HG03521 (cell line): ENCODE data around the gene SH2D3A.

Experiments used
- ATAC-seq: cut with Tn5 transposase; IDR thresholded peaks from one replicate; pipeline ENCODE4 v1.9.1; 2021; ENCODE audit warnings: mild to moderate bottlenecking, moderate library complexity; ENCODE audit not compliant: unreplicated experiment

The SH2D3A gene

DNA sequence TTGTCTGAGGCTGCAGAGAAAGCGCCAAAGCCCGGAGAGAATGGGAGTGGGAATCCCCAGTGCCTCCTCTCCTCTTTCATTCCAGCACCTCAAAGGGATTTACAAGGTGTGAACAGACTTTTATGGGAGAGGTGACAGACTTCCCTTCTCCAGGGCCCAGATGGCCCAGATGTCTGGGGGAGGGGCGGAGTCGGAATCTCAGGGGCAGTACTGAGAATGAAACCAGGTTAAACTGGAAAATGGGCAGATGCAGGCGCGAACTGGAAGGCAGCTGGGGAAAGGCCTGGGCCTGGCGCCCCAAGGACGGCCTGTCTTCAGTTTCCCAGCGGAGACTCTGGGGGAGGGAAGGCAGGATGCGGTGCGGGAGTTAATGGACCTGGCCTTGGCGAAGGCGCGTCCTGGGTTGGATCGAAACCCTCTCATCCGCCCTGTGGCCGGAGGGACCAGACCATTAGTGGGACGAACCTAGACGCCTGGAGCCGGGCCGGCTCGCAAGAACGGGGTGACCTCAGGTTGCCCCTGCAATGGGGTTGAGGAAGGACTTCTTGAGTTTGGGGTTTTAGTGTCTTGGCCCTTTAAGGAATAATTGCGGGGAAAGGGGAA lies 28.3 kb downstream of the SH2D3A start:
- no peak for ATAC-seq

DNA sequence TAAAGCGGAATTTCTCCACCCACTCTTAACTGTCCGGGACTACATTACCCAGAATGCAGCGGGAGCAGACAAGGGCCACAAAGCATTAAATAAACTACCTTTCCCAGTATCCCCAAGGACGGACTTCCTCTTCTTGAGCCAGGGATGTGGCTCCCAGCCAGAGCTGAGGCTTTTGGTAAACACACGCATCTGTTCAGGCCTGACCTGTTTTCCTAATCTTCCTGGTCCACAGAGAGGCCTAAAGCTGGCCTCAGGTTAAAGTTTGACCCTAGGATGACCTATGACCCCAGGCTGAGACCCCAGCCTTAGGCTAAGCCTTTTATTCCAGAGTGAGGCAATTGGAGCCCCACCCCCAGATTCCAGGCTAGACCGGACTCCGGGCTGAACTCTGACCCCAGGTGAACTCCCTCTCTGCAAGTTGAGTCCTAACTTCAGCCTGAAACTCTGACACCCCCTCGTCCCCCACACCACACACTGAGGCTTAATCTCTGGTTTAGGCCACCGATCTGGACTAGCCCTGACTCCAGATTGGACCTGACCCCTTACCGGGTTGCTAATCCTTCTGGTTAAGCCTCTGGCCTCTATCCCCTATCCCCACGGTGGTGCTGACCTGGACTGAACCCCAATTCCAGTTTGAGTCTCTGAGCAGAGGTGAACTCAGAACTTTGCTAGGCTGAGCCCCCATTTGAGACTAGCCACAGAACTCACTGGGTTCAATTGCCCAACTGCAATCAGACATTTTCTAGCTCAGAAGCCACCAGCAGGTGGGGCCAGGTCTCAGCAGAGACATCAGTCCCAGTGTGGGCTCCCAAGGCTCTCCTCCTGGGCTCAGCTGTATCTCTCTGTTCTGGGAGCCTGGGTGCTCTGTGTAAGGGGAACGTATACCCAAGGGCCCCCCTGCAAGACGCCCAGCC lies 29.1 kb downstream of the SH2D3A start:
- peak; percentile 1 for ATAC-seq

DNA sequence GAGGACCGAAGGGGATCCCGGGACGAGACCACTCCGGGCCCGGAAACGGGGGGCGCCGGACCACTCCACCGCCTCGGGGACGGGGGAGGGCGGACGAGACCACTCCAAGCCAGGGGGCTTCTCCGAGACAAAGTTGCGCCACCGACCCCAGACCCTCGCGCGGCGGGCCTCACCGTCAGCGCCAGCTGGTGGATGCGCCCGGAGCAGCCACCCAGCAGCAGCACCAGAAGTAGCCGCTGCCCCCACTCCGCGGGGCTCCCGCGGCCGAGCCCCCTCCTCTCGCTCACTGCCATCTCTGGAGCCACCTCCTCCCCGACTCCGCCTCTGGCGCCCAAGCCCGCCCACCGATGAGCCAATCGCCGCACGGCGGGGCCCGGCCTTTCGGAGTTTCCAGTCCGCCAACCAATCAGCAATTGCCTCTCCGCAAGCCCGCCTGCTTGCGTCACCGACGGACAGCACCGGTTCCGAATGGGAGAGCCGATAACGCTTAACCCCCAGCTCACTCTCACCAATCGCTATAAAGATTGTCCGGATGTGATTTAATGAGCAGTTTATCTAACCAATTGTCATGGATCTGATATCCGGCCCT lies 29.9 kb downstream of the SH2D3A start, which contains the start of gene GPR108:
Gene GPR108, minus strand, starts transcription at position 297 of the 589 bp plus-strand sequence. Its CDS starts 4 bp downstream, at position 293.
- ATAC-seq = peak; percentile 57

DNA sequence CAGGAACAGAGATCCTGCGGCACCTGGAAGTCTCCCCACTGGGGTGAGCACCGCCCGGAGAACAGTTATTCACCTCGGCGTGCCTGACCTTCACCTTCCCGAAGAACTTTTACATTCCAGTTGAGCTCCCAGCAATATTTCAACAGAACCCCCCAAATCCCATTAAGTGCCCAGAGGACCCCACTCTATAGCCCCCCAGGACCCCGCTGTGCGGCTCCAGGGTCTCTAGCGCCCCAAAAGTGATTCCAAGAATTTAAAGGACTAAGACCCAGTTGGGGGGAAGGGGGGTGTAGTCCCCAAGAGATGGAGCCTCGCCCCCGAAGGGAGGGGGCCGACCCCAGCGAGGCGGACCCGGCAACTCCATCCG lies 30.3 kb downstream of the SH2D3A start:
- ATAC-seq = no peak

DNA sequence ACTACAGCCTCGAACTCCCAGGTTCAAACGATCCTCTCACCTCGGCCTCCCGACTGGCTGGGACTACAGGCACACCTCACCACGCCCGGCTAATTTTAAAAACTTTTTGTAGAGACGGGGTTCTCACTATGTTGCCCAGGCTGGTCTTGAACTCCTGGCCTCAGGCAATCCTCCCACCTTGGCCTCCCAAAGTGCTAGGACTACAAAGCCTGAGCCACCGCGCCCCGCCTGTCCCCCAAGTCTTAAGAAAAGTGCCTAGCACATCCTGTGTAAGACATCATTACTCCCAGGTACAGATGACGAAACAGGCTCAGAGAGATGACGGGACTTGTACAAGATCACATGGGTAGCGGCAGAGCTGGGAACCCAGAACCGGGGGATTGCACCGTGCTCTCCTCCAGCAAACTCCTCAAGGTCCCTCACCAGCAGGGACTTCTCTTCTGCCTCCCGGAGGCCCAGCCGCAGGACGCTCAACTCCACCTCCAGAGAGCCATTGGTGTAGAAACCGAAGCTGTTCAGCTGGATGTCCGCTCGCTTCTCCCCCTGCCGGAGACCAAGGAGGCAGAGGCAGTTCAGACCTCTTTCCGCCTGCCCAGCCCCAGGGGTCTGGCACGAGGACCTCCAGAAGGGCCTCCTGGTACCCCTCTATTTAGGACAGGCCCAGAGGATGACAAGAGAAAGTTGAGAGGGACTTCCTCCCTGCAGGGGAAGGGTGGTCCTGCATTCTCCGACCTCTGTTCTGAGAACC lies 30.9 kb downstream of the SH2D3A start:
- no peak for ATAC-seq

DNA sequence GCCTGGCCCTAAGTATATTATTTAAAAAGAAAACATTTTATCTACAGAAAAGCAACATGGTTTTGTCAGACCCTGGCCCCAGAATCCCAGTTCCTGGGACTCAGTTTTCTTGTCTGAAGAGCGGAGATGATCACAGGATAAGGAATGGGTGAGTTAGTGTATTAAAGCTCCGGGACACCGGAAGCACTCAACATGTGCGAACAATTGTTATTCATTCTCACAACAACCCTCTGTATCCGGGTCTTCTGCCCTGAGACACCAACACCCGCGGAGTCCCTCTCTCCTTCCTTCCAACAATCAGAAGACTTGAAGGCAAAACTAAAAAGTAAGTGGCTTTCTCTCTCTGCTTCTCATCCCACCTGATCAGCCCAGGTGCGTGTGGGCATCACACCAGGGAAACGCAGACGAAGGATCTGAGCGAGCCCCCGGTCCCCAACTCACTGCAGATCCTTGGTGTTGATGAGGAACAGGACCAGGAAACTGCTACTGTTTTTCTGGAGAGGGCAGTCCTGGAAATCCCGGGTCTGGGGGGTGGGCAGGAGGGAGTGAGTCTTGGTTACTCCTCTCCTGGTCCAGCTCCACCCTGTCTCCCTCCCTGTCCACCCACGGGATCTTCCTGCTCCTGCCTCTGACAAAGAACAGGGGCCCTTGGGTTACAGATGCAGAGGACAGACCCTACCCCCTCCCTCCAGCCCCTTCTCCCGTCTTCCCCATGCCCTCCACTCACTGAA lies 31.9 kb downstream of the SH2D3A start:
- no peak for ATAC-seq

DNA sequence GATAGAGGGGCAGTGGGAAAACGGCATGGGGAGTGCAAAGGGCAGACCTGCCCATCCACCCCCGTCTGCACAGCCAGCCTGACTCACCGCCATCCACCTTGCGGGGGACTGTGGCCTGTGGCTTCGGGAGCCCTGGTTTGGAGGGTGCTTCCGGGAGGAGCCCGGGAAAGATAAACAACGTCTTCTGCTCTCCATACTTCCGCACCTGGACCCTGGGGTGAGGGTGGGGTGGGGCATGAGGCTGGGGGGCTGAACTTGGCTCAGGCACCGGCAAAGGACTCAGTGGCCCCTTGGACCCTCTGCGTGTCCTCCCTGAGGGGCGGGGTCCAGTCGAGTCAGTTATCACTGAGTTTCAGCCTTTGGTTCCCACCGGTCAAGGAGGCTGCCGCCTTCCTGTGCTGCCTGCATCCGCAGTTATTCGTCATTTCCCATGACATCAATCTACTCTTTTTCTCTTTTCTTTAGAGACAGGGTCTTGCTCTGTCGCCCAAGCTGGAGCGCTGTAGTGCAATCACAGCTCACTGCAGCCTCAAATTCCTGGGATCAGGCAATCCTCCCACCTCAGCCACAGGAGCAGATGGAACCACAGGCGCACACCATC lies 33.0 kb downstream of the SH2D3A start:
- no peak for ATAC-seq

DNA sequence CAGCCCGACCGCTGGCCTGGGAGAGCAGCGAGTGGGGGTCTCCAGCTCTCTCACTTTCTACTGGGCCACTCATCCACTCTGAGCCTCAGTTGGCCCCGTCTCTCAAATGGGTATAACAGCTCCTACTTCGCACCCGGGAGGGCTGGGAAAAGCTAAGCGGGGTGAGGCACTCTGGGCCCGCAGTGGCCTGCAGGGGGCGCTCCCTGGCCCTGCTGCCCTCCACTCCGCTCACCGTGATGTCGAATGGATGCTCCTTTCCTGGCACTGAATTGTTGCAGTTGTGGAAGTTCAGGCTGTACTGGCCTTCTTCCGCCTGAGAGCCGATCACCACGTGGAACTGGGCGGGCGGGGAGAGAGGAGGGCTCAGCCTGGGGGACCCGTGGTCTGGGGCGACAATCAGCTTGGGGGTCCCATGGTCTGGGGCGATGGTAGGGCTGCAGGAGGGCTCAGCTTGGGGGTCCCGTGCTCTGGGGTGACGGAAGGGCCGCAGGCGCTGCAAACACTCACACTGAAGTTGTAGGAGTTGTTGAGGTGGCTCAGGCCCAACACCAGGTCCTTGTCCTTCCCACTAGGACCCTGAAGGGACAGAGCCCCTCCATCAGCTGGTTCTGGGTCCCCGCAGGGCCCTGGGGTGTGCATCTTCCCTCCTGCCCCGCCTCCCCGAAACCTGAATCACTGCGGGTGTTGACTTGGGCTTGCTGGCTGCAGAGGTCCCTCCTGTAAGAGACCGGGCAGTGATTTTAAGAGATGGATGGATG lies 33.7 kb downstream of the SH2D3A start:
- ATAC-seq = no peak

DNA sequence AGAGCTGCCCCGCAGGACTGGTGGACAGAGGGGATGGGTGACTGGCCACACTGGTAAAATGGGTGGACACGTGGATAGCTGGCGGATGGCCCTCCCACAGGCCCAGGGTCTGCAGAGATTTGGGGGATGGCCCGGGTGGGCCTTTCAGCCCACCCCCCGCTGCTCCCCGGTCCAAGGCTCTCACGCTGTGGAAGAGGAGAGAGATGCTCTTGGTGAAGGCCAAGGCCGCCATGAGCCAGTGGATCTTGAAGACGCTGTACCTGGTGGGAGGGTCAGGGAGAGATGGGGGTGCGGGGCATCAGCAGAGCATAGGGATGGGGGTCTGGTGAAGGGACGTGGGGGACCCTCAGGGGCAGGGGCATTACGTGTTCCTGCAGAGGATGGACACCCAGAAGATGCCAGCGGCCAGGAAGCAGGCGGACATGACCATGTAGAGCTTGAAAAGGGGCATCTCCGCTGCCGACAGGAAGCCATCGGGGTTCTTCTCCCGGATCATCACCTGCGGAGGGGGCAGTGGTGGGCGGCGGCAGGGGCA lies 34.4 kb downstream of the SH2D3A start:
- ATAC-seq = no peak

DNA sequence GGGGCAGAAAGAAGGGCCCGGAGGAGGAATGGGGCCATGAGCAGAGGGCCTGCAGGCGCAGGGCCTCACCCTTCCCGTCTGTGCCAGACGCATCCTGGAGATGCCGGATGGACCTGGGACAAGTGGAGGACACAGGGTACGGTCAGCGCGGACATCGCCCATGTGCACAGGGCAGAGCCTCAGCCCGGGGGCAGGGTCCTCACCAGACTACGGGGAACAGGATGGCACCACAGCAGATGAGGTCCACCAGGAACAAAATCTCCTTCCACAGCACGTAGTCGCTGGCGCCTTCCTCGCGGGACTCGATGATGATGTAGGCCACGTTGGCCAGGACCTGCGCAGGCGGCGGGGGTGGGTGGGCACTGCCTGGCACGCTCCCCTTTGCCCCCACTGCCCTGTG lies 35.4 kb downstream of the SH2D3A start:
- no peak for ATAC-seq

DNA sequence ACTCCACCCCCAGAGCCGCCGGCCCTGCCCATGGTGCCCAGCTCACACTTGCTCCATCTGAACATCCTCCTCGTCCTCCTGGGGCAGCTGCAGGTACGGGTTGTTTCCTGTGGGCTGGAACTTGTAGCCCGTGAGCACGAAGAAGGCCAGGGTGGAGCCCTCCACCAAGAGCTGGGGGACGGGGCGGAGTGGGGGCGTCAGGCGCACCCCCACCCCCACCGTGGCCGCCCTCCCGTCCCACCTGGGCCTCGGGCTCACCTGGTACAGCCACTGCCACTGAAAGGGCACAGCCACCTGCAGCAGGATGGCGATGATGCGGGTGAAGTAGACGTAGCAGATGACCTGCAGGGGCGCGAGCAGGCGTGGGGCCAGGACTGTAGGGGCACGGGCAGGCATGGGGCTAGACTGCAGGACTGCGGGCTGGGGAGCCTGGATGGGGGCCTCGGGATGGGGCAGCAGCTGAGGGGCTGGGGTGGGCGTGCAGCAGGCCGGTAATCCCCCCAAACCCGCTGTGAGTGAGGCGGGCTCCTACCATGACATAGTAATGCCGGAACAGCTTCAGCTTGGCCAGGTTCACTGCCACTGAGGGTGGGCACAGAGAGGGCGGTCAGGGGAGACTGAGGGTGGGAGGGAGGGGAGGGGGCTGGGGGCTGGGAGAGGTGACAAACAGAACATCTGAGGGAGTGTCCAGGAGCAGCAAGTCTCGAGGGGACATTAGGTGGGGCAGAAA lies 36.1 kb downstream of the SH2D3A start:
- ATAC-seq = no peak

DNA sequence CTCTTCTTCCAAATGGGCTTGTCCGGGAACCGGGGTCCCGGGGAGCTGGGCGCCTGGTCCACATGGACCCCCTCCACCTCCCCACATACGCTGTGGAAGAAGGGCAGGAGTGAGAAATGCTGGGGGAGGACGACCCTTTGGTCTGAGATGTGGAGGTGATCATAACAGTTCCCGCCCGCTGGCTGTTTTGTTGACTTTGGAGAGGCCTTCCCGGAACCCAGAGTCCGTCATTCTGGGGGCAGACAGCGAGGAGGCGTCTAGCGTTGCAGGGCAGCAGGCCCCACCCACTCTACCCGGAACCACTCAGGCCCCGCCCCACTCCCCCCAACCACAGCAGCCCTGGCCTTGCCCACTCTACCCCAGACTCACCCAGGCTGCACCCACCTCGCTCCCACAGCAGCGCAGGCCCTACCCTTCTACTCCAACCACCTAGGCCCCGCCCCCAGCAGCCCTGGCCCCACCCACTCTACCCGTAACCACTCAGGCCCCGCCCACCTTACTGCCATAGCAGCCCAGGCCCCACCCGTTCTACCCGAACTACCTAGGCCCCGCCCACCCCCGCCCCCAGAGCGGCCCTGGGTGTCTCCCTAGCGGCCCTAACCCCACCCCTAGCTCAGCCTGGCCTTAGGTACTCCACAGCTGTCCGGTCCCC lies 37.0 kb downstream of the SH2D3A start:
- no peak for ATAC-seq

DNA sequence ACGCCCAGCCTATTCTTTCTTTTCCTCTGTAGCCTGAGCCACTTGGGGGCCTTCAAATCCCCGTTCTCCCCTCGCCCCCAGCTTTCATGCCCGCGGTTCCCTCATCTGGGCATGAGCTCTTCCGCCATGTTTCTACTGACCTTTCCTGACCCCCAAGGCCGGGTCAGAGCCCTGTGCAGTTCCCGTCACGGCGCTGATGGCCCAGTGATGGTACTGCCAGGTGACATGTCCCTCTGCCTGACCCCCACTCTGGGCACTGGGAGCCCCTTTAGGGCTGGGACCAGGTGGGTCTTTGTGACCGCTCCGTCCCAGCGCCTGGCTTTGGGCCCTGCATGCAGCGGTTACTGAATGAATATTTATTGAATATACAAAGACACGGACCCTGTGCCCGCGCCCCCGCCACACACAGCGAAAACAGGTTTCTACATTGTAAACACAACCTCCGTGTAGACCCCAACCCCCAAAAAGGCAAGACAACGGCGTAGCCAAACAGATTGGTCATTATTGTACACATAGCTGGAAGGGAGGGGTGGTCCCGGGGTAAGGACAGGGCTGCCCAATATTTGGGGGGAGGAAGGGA lies 37.6 kb downstream of the SH2D3A start:
- no peak for ATAC-seq

DNA sequence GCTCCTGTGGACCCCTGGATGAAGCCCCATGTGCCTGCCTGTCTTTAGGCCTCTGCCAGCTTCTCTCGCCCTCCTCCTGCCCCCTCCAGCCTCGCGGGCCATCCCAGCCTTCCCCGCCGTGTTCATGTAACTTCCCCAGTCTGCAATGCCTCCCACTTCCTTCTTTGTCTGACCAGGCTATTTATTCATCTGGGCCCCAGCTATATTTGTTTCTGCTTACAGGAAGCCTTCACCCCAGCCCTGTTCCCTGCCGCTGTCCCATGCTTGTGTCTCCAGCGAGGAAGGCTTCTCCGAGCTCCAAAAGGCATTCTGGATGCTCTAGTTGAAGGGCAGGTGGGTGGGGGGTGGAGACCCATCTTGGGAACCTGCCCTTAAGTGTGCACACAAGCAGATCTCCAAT lies 38.9 kb downstream of the SH2D3A start:
- ATAC-seq = no peak

DNA sequence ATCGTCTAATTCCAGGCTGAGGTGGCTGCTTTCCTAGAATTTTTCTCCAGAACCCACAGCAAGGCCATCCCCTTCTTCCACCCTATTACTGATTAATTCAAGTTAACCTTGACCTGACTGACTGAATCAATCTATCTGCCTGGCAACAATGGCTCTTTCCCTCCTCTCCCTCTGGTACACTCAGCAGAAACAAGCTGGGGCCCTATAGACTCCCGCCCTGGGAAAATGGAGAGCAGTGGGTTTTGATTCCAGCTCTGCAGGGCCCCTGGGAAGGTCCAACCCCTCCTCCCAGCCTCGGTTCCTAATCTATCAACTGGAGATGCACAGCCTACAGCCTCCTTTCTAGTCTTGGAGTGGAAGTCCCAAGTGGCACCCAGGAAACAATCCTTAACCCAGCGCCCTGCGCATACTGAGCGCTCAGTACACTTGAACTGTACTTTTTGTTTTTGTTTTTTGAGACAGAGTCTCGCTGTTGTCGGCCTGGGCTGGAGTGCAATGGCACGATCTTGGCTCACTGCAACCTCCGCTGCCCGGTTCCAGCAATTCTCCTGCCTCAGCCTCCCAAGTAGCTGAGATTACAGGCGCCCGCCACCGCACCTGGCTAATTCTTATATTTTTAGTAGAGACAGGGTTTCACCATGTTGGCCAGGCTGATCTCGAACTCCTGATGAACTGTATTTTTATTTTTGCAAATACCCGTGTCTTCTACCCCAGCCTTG lies 41.6 kb downstream of the SH2D3A start:
- ATAC-seq = no peak

DNA sequence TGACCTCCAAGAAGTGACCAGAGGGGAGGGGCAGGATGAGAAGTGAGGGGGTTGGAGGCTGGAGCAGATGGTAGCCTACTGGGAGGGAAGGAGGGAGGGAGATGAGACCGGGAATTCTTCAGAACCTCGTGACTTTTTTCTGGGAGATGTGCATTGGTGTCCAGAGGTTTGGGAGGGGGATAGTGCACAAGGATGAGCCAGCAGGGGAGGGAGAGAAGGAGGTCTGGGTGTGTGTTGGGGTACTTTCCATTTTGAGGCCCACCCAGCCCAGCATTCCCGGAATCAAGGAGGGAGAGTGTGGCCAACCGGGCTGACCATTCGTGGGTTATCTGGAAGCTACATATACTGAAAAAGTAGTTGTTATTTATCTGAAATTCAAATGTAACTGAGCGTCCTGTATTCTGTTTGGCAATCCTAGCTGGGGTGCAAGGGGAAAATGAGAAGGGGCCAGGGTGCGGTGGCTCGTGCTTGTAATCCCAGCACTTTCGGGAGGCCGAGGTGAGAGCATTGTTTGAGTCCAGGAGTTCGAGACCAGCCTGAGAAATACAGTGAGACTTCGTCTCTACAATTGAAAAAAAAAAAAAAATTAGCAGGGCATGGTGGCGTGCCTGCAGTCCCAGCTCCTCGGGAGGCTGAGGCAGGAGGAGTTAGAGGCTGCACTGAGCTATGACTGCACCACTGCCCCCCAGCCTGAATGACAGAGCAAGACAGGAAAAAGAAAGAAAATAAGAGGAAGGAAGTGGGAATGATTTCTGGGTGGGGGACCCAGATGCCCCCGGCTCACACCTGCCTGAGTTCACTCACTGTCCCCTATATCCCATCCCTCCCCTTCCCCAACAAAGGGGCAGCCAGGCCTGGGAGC lies 42.4 kb downstream of the SH2D3A start:
- ATAC-seq = no peak
